HPDE6-E6E7 (cell line): ENCODE results near the gene TMEM151A.

Experiments
- DNase-seq: peaks from one replicate; pipeline ENCODE4 v3.0.0; 2011; ENCODE audit warnings: missing footprints; ENCODE audit errors: extremely low spot score

Gene TMEM151A

GRCh38 chr11:66283461-66284105, 8.1 kb upstream of the TMEM151A start:
- no peak for DNase-seq

DNA sequence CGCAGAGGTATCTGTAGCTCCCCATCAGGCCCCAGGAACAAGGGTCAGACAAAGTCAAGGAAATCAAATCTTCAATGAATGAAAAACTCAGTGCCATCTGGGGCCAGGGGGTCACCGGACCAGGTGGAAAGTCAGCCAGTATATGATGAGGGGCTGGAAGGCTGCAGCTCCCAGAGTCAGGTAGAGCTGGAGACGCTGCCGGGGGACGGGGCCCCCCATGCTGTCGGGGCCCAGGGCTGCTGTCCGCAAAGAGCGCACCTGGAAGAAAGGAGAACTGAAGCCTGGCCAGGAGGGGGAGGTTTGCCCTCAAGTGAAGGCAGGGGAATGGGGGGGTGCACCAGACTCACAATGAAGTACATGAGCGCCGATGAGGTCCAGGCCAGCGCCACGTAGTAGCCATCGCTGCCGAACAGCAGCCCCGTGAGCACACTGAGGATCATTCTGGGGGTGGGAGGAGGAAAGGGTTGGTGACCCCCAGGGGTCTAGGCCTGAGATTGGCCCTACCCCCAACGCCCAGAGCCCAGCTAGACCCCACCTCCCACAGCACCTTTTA, 7.1 kb upstream of the TMEM151A start:
- DNase-seq = no peak

DNA sequence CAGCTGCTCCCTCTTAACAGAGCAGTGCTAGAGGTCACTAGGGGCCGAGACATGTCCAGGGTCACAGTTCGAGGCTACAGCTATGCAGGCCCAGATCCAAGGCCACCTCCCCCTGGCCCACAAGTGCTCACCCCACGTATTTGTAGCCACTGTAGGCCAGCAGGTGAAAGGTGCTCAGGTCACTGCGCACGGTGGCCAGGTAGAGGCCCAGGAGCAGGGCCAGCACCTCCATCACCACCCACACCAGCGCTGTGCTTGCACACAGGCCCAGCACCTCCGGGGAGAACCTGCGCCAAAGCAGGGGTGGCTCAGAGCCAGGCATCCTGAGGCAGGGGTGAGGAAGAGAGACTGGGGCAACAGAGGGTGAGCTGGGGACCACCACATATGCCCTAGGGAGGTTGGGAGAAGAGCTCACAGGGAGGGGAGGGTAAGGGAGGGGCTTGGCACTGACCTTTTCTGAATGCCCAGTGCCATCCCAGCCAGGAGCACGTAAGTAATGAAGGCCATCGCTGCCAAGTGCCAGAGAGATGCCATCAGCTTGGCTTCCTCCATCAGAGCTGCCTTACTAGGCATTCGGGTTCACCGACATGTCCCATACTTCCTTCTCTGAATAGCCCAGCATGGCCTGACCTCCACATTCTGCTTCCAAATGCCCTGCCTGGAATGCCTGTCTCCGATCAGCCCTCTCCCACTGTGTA, 6.3 kb upstream of the TMEM151A start:
- no peak for DNase-seq

- no peak for DNase-seq
Observed at GRCh38 chr11:66286699-66287098, 5.0 kb upstream of the TMEM151A start.

DNA sequence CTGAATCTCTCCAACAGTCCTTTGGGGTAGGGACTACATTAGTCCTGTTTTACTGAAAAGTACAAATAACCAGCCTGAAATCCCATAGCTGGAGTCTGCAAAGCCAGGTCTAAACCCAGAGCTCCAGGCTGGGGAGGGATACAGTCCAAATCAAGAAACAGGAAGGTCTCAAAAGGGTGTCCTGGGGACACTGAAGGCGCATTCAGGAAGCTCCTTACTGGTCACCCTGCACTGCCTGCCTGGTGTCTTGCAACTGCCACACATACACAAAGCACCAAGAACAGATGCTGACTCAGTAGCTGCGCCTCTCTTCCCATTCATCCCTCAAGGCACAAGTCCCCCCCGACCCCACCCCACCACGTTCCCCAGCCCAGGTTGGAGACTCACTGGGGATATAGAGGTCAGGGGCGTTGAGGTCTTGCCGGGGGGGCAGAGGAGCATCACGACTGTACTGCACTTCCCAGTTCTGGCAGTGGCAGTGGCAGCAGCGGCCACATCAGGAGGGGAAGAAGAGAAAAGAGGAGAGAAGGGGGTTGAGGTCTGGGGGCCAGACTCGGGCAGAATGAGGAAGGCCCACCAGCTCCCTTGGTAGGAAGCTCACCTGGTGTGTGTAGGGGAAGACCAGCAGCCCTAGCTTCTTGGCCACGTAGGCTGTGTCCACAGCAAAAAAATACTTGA, 4.3 kb upstream of the TMEM151A start:
- DNase-seq = no peak

DNA sequence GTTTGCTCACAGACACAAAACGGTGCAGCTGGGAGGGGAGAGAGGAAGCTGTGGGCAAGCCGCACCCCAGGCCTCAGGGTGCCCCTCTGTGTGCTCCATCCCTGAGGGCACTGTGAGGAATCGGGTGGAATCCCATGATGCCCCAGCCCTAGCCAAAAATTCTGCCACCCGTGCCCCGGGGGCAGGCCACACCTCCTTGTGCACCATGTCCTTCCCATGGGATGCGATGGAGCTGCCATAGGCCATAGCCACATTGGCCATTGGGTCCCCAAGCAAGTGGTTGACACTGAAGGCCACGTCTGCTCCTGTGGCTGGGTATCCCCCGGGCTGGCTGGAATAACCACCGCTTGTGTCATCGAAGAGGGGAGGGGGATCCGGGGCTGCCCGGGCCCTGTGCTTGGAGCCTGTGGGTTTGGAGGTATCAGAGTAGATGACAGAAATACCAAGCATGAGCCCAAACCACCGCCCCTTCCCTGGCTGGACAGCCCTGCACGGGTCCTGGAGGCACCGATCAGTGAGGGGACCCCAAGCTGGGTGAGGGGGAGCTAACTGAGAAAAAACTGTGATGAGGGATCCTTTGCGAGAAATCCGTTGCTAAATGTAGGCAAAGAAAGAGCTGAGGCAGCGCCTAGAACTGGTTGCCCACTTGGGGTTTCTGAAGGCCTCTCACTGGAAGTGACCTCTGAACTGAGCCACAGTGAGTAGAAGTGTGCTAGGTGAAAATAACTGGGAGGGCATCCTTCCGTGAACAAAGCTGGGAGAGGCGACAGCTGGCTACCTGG, 3.6 kb upstream of the TMEM151A start:
- DNase-seq = no peak

DNA sequence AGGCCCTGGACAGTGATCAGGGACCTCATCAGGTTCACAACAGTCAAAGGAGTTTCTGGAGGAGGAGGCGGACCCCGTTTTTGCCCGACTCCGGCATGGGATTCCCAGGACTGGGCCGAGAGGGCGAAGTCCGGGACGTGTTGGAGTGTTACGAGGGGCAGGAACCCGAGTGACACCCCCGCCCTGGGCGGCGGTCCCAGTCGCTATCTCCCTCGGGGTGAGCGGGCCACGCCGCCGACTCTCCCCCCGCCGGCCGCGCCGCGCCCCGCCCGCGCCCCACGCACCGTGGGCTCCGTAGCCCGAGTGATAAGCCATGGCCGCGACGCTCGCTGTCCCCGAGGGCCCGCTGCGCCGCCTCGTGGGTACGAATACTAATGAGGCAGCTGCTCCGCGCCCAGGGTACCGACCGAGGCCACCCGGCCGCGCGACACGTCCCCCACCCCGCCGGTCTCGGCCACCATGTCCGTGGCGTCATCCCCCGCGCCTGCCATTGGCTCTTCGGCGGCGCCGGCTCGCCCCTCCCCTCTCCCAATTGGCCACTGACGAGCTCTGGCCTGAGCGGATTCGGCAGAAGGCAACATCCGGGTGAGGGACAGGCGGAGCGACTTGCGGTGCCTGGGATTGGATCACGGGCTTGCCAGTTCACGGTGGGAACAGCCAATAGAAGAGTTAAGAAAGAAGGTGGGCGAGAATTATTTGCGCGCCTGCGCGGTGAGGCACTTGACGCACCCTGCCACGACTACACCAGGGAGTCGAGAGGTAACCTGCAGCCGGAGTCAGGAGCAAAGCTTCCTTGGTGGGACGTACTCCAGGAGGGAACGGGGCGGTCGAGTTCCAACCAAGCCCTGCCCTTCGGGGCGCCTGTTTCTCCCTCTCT, 2.8 kb upstream of the TMEM151A start, which contains the start of gene YIF1A:
YIF1A (minus strand) TSS at position 473 of the 877 bp plus-strand sequence; CDS start at position 315, 158 bp downstream.
- DNase-seq = peak; percentile 100

DNA sequence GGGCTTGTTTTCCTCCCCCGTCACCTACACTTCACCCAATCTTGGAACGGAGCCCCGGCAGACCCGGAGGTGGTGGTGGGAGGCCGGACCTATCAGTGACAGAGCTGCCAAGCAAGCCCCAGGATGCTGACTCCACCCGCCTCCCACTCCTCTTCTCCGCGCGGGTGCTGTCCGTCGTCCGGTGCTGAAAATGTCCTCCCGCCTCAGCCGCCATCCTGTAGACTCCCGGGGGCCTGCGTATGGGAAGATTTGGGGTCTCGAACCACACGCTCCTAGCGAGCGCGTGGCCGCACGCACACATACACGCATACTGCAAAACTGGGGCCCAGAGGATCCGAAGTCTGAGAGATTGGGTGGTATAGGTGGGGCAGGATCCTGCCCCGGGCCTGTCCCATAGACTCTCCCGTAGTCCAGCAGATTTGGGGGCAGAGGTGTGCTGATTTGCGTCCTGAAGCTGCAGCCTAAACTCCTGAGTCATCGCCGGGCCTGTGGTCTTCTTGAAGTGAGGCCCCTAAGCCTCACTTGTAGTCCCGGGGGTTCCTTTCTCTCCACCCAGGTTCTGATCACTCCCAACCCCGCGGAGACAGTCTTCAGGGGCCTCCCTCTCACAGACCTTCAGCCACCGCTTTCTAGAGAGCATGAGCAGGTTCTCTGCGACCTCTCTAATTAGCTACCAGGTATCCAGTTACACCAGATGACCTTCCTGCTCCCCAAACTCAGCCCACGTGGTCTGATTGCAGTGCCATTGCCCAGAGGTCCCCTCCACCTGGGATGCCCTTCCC, 2.0 kb upstream of the TMEM151A start:
- no peak for DNase-seq

DNA sequence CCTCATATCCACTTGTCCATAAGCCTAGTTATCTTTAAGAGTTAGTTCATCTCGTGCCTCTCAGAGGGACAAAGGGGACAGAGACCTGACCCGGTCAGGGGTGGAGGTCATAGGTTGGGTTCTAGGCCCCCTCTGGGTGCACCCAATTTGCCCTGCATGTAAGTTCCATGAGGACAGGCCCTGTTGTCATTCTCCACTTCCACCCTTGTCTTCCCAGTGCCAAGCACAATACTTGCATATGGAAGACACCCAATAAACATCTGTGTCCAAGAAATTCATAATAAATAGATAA, 1.4 kb upstream of the TMEM151A start:
- no peak for DNase-seq

GRCh38 chr11:66291303-66291705, 390 bp upstream of the TMEM151A start:
- no peak for DNase-seq

- no peak for DNase-seq
Observed at GRCh38 chr11:66292543-66293332, 1.0 kb downstream of the TMEM151A start.

GRCh38 chr11:66293352-66293751, 1.7 kb downstream of the TMEM151A start:
- no peak for DNase-seq

DNA sequence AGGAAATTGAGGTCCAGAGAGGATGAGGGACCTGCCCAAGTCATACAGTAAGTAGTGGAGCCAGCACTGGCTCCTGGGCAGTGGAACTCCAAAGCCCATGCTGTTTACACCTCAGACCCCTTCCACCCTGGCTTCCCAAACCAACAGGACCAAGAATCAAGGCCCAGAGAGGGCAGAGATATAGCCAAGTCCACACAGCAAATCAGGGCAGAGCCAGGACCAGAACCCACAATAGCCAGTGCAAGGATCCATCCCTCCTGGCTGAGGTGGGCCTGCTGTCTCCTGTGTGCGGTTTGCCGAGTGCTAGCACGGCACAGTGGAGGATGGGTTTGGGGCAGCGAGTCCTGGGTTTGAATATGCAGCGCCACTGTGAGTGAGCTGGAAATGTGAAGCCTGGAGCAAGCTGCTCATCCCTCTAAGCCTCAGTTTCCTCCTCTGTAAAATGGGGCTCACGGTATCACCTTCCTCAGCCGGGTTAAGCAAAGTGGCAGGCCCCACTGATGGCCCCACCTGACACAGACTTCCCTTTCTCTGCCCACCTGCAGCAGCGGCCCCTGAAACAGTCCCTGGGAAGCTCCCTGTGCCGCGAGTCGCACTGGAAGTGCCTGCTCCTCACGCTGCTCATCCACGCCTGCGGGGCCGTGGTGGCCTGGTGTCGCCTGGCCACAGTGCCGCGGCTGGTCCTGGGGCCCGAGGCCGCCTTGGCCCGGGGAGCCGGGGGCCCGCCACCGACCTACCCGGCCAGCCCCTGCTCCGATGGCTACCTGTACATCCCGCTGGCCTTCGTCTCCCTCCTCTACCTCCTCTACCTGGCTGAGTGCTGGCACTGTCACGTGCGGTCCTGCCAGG, 2.3 kb downstream of the TMEM151A start:
- no peak for DNase-seq

- no peak for DNase-seq
Observed at GRCh38 chr11:66294626-66295620, 3.2 kb downstream of the TMEM151A start.

- no peak for DNase-seq
Observed at GRCh38 chr11:66297610-66298009, 5.9 kb downstream of the TMEM151A start.

DNA sequence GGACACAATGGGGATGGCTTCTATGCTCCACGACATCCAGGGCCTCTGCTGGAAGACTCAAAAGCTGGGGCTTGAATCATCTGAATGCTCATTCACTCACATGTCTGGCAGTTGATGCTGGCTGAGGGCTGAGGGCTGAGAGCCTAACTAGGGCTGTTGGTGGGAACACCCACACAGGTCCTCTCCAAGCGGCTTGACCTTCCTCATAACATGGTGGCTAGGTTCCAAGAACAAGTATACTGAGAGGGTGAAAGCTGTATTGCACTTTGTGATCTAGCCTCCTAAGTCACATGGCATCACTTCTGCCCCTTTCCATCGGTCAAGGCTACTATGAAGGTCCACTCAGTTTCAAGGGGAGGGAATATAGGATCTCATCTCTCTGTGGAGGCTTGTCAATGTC, 7.5 kb downstream of the TMEM151A start:
- no peak for DNase-seq

DNA sequence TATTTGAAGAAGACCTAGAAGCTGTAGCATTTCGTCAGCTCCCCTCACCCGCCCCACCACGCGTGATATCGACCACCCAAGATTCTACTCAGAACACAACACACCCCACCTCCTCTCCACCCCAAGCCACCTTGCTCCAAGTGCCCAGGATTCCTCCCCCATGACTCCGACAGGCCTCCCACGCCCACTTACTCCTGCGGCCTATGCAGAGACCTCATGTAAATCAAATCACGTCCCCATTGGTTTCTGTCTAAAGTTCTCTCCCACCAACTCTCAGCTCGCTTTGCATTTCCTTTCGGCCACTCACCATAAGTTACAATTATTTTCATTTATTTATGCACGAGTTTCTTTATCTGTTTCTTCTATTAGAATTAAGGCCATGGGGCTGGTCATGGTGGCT, 11.0 kb downstream of the TMEM151A start:
- no peak for DNase-seq
